Measurements from ENCODE around the gene DMBT1.

The DMBT1 gene

DNA sequence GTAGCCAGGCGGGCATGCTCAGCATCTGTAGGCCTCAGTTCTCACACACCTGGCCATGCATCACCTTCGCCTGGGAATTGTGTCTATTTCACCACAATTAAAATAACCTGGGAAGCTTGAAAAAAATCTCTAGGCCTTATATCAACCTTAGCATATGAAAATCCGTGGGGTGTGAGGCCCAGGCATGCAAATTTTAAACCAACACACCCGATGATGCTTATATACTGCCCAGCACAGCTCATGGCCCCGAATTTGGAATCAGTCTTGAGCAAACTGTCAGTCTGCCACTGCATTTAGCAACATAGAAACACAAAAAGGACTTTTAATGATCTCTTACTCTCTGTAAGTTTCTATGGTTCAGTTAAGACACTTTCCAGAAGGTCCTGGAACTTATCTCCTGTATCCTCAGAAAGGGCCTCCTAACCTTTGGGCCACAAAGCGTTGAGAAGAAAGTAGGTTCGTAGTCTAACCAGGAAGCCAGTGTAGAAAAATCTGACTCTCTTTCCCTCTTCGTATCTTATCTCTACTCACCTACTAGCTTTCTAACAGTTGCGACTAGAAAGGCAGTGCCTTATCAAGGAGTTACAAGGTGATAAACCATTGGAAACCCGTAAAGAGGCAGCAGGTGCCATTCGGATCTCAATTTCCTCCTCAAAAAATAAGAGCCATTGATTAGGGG, 12.0 kb upstream of the DMBT1 start:
- no peak for DNase-seq (ENCODE audit: low read depth in 2 of 2)

DNA sequence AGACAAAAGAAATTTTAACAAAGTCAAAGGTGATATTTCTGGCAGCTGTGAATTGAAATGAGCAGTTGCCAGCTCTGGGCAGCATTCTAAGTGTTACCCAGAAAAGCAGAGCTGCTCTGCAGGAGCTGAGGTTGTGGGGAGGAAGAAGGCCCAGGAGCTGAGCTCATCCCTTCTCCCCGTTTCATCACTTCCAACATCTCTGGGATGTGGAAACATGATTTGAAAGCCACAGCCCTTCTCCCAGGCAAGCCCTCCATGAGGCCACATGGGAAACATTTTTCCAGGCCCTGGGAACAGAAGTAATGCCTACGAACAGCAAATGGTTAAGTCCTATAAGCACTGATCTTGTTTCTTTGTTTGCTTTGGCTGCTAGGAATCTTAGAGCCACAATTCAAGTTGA, 10.9 kb upstream of the DMBT1 start:
- DNase-seq (ENCODE audit: low read depth in 2 of 2): no peak

DNA sequence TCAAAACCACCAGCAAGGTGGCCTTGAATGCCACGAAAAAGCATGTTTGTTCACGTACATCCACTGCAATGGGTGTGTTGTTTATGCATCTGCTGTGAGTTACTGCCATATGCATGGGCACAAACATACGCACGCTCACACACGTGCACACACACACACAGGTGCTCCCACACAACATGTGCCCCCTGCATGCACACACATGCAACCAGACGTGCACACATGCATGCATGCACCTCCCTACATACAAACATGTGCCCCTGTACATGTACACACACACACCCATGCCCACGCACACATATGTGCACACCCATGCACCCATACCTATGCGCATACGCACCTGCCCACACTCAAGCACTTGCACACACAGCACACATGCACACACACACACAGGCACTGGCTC, 10.1 kb upstream of the DMBT1 start:
- no peak for DNase-seq (ENCODE audit: low read depth in 2 of 2)

DNA sequence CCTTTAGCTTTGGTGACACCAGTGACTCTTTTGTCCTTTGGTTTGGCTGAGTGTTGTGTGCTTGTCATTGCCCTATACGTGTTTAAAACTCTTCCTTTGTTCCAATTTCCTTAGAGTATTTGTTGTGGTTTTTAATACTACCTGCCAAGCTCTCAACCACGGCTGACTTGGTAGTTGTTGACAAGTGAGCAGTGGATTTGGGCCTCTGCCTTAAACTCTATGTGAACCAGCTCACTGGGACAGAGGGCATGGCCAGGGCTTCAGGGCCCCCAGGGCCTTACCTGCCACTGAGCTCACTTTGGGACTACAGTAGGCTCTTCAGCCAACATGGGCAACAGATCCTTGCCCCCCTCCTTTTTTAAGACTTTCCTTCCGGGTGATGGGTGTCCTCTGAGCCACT, 9.6 kb upstream of the DMBT1 start:
- no peak for DNase-seq (ENCODE audit: low read depth in 2 of 2)

DNA sequence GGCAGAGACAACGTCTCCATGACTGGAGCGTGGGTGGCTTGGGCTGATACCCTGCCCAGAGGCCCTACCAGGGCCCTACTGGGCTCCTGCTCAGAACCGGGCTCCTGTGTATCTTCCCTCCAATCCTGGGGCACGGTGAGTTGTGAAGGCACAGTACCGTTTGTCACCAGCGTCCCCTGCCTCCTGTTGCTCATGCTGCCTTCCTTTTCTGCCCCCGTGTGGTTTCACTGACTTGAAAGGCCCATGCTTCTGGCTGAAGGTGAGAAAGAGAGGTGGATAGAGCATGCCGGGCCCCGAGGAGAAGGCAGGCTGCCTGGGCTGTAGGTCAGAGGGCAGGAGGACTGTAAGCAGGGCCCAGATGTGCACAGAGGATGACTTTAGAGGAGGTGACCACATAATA, 9.1 kb upstream of the DMBT1 start:
- peak; percentile 24 to 43 for DNase-seq (ENCODE audit: low read depth in 2 of 2)

DNA sequence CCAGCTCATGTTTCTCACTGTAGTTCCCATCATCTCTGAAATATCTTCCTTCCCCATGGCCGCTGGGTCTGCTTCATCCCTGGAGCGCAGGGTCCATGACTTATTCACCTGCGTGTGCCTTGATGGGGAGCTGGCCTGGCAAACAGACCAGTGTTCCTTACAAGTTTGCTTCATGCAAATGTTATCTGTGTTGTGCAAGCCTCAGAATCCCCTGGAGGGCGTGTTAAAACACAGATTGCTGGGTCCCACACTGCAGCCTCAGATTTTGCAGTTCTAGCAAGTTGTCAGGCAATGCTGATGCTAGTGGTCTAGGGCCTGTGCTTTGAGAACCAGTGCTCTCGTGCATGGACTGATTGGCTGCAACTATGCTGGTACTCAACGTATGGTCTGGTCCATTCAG, 7.2 kb upstream of the DMBT1 start:
- no peak for DNase-seq (ENCODE audit: low read depth in 2 of 2)

- DNase-seq (ENCODE audit: low read depth in 2 of 2): no peak
These were observed 6.2 kb upstream of the DMBT1 start for GRCh38 chr10:122554131-122555036.

GRCh38 chr10:122555442-122555841, 5.1 kb upstream of the DMBT1 start:
- no peak for DNase-seq (ENCODE audit: low read depth in 2 of 2)

DNA sequence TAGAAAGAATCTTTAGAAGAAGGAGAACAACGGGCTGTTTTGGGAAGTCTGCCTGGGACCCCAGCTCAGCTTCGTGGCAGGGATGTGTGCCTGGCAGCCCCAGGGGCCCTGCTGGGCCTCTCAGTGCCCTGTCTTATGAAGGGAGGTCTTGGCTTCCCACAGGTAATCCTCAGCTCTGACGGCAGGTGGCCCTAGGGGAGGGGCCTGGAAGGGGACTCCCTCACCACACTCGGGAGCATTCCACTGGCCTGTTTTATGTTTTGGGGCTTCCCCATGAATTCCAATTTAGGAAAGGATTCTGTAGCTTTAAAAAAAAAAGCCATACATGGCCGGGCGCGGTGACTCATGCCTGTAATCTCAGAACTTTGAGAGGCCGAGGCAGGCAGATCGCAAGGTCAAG, 3.0 kb upstream of the DMBT1 start:
- no peak for DNase-seq (ENCODE audit: low read depth in 2 of 2)

DNA sequence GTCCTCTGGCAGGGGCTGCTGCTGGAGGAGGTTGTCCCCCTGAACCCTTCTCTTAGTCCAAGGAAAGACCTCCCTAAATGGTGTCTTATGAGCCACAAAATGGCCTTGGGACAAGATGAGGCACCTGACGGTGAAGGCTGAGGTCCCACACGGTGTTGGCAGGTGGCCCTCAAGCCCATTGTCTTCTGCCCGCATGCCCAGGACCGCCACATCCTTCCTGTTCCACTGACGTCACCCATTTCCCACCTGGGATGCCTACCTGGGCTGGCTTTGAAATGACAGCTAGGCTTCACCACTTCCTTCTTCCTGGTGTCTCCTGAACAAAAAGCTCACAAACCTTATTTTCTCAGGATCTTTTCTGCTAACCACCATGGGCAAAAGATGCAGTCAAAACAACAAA, 2.1 kb upstream of the DMBT1 start:
- DNase-seq (ENCODE audit: low read depth in 2 of 2): no peak

GRCh38 chr10:122559228-122559627, 1.3 kb upstream of the DMBT1 start:
- no peak for DNase-seq (ENCODE audit: low read depth in 2 of 2)

GRCh38 chr10:122561212-122561611, 658 bp downstream of the DMBT1 start:
- no peak for DNase-seq (ENCODE audit: low read depth in 2 of 2)

GRCh38 chr10:122561792-122562191, 1.2 kb downstream of the DMBT1 start:
- no peak for DNase-seq (ENCODE audit: low read depth in 2 of 2)

DNA sequence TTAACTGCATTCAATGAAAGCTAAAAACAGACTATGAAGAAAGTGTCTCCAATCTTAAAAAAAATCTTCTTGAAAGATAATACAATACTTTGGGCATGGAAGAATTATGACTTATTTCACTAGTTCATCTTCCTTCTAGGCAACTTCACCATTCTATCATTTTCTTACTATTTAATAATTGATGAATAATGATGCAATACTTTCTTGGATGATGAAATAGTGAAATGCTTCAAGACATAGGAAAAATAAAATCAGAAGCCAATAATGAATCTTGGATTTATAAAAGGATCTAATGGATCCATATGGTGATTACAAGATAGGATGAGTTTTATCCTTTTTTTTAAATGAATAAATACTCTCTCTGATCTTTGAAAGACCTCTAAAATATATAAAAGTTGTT, 4.4 kb downstream of the DMBT1 start:
- DNase-seq (ENCODE audit: low read depth in 2 of 2): no peak

GRCh38 chr10:122565766-122566206, 5.2 kb downstream of the DMBT1 start:
- peak; percentile 65 to 75 for DNase-seq (ENCODE audit: low read depth in 2 of 2)

GRCh38 chr10:122566632-122567031, 6.1 kb downstream of the DMBT1 start:
- no peak for DNase-seq (ENCODE audit: low read depth in 2 of 2)

- DNase-seq (ENCODE audit: low read depth in 2 of 2): peak; percentile 23 to 39
These were observed 6.6 kb downstream of the DMBT1 start for GRCh38 chr10:122567056-122567660.

- no peak for DNase-seq (ENCODE audit: low read depth in 2 of 2)
These were observed 8.0 kb downstream of the DMBT1 start for GRCh38 chr10:122568551-122568950.

DNA sequence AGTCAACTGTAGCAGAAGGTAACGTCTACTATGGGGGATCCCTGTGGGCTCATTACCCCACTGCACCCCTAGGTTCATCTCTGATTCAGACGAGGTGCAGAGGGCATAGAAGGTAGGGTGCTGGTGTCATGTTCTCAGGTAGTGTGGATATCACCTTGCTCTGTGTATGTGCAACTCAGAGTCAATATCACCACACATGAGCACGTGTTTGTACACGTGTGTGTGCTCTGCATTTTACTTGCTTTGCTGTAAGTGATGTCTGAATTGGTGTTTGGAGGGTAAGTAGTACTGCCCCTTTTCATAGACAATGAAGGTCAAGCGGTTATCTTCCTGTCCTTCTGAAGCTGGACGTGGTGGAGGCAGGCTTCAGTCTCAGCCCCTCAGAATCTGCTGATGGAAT, 10.4 kb downstream of the DMBT1 start:
- DNase-seq (ENCODE audit: low read depth in 2 of 2): no peak

DNA sequence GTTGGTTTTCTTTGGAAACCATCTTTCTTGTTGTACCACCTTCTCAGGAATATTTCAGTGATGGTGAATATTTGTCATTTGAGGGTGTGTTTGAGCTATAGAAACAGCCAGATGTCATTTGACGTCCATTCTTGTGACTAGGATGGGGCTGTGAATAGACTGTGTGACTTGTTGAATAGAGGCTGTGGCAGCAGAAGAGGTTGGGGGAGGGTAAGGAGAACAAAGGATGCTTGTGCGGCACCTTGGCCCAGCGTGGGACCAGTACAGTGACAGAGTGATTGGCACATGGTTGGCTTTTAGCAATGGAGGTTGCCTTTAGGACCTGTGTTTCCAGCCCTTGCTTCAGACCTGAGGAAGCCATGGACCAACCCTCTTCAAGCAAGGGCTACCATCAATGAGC, 11.3 kb downstream of the DMBT1 start:
- DNase-seq (ENCODE audit: low read depth in 2 of 2): no peak

- no peak for DNase-seq (ENCODE audit: low read depth in 2 of 2)
These were observed 15.2 kb downstream of the DMBT1 start for GRCh38 chr10:122575776-122576175.

GRCh38 chr10:122576291-122576690, 15.7 kb downstream of the DMBT1 start:
- DNase-seq (ENCODE audit: low read depth in 2 of 2): no peak
